Spleen (tissue), 7 donors: Measurements from ENCODE around the gene BICDL2.

Source experiments
- CTCF ChIP-seq, 11 experiments: fragments of 200-600 bp in 7 of 11; fragments of 450-650 bp in 4 of 11; sonication (generic) in 4 of 11; IDR thresholded peaks in 8 of 11; conservative IDR thresholded peaks in 3 of 11; 1 replicate in 7 of 11; 2 replicates in 4 of 11; pipeline versions ENCODE4 v1.4.0 to v1.8.0; 2016 to 2021; ENCODE audit warnings: antibody characterized with exemption in 11 of 11, inconsistent platforms in 4 of 11, mild to moderate bottlenecking in 1 of 11
- POLR2A ChIP-seq, 3 donors: fragments of 450-650 bp; IDR thresholded peaks; one replicate each; pipeline ENCODE4 v1.5.1; 2017; ENCODE audit warnings: antibody characterized with exemption in 3 of 3, mild to moderate bottlenecking in 1 of 3
- POLR2AphosphoS5 ChIP-seq, 3 donors: sonication (generic); formaldehyde crosslinking; IDR thresholded peaks; one replicate each; pipeline ENCODE4 v1.5.1; 2017; ENCODE audit warnings: antibody characterized with exemption in 3 of 3
- donor health status: DM: no; HTN: no; CAD: no; lungs with moderate emphysema.
- donor health status: DM: no; HTN: no; CAD: no.
- donor health status: DM: no; HTN: no; CAD: no.

- TF ChIP-seq CTCF (IDR thresholded peaks at IDR 0.05 in 8 of 11, conservative IDR thresholded peaks at IDR 0.05 in 3 of 11), result no peak
- no peak for TF ChIP-seq POLR2A (IDR thresholded peaks at IDR 0.05)
- TF ChIP-seq POLR2AphosphoS5 (IDR thresholded peaks at IDR 0.05), result no peak
These were observed 11.4 kb downstream of the BICDL2 start for GRCh38 chr16:3025032-3026002.
